ENCODE measurements around the gene ARMC2. TPM values are rescaled to one million over a fixed set of nuclear protein-coding genes. Genes with fewer than 3 reads are reported as not detected.

ARMC2 gene
- total and polyA plus RNA-seq, 2 of the 4 experiments (the other 2 are of a cell fraction), result 0.72 to 3.9 TPM

- no peak overlapping the region for H3K14ac ChIP-seq (replicated peaks; ENCODE audit: low read depth, low read length)
- no peak overlapping the region for H4K8ac ChIP-seq (ENCODE audit: low read depth in 2 of 2, low read length in 2 of 2)
- no peak overlapping the region for H2BK120ac ChIP-seq (ENCODE audit: low read depth, low read length)
- H2BK5ac ChIP-seq (ENCODE audit: low read depth, low read length, poor library complexity, severe bottlenecking), result no peak overlapping the region
- dilution Hi-C loops (cut with HindIII; ENCODE audit: low sequenced_read_pairs, unreplicated experiment) (no loop called here), intact Hi-C loops (cut with micrococcal nuclease) (no loop called here), in situ Hi-C loops (cut with MboI; ENCODE audit: low sequenced_read_pairs) (no loop called here)
- no peaks in the 10 kb centered on the region for H4K20me1 ChIP-seq (ENCODE audit: insufficient read depth, low read length)
- ATAC-seq (ENCODE audit: low read depth), result no peak
- WGBS, 2 experiments (ENCODE audit: extremely low coverage in 2 of 2, insufficient read length in 1 of 2), result no CpG with 5 or more reads among the region's 1 CpG
- H2AK5ac ChIP-seq (ENCODE audit: low read depth, low read length), result no peak overlapping the region
- H3K79me1 ChIP-seq (ENCODE audit: low read depth in 1 of 2, low read length in 2 of 2), result no peaks in the 10 kb centered on the region
- TF ChIP-seq CTCF (conservative IDR thresholded peaks at IDR 0.05; ENCODE audit: low read depth, low read length), result no peak
- no peak for TF ChIP-seq MAZ (IDR thresholded peaks at IDR 0.05; ENCODE audit: borderline replicate concordance, low read depth, low read length)
- no peak for TF ChIP-seq POLR2A (IDR thresholded peaks at IDR 0.05; ENCODE audit: low read depth, low read length)
- no peak for TF ChIP-seq BHLHE40 (IDR thresholded peaks at IDR 0.05; ENCODE audit: low read depth, low read length)
- TF ChIP-seq USF2 (IDR thresholded peaks at IDR 0.05; ENCODE audit: low read depth, low read length), result no peak
- no peak for TF ChIP-seq CEBPB (IDR thresholded peaks at IDR 0.05; ENCODE audit: low read depth, low read length)
- TF ChIP-seq RCOR1 (IDR thresholded peaks at IDR 0.05; ENCODE audit: insufficient replicate concordance, low read length), result no peak
- no peak for TF ChIP-seq RFX5 (IDR thresholded peaks at IDR 0.05; ENCODE audit: low read depth, low read length)
- TF ChIP-seq SMC3 (IDR thresholded peaks at IDR 0.05; ENCODE audit: low read depth, low read length), result no peak
- TF ChIP-seq CHD1 (IDR thresholded peaks at IDR 0.05; ENCODE audit: low read depth, low read length), result no peak
- TF ChIP-seq RAD21 (IDR thresholded peaks at IDR 0.05; ENCODE audit: low read length), result no peak
- no peak for TF ChIP-seq ELK1 (IDR thresholded peaks at IDR 0.05; ENCODE audit: borderline replicate concordance, low read depth, low read length)
- no peak for TF ChIP-seq MXI1 (IDR thresholded peaks at IDR 0.05; ENCODE audit: borderline replicate concordance, low read depth, low read length)
- no peak for TF ChIP-seq NFE2L2 (IDR thresholded peaks at IDR 0.05; ENCODE audit: low read depth, low read length)
- no peak for TF ChIP-seq MAFK (IDR thresholded peaks at IDR 0.05; ENCODE audit: low read depth, low read length)
- no peak overlapping the region for H3K27ac ChIP-seq (ENCODE audit: insufficient read depth, low read length)
- POLR2A ChIA-PET (ENCODE audit: unreplicated experiment), result no interaction called here
- no peaks in the 10 kb centered on the region for H3K27me3 ChIP-seq (ENCODE audit: control insufficient read depth, insufficient read depth, low read length)
- H3K9ac ChIP-seq (ENCODE audit: low read depth, low read length), result no peak overlapping the region
- H3K9me1 ChIP-seq (ENCODE audit: insufficient read depth, low read length), result peaks cover 9% of the 10 kb centered on the region
- H2AK9ac ChIP-seq (replicated peaks; ENCODE audit: low read depth, low read length, poor library complexity), result no peak overlapping the region
- no peaks in the 10 kb centered on the region for H3K36me3 ChIP-seq (ENCODE audit: control insufficient read depth, insufficient read depth, low read length)
- H3K23ac ChIP-seq (ENCODE audit: low read depth, low read length), result no peak overlapping the region
- DNase-seq, result no peak
- H3K4me3 ChIP-seq (ENCODE audit: insufficient read depth, low read depth, low read length), result no peak overlapping the region
- H4K5ac ChIP-seq (ENCODE audit: low read depth, low read length), result no peak overlapping the region
- H3K4ac ChIP-seq (ENCODE audit: low read depth, low read length), result no peak overlapping the region
- peaks cover 12% of the 10 kb centered on the region for H3K4me1 ChIP-seq (ENCODE audit: control insufficient read depth, insufficient read depth, low read length)
- H3K18ac ChIP-seq (ENCODE audit: low read depth, low read length), result no peak overlapping the region
- H2AFZ ChIP-seq (replicated peaks; ENCODE audit: low read length, poor library complexity), result no peak overlapping the region
- H2BK15ac ChIP-seq (ENCODE audit: low read depth, low read length), result no peak overlapping the region
- H3K4me2 ChIP-seq (ENCODE audit: low read depth, low read length), result no peak overlapping the region
- no peaks in the 10 kb centered on the region for H3K9me3 ChIP-seq (ENCODE audit: control insufficient read depth, insufficient read depth, low read length)
- CTCF ChIA-PET, result no interaction called here
- H3K56ac ChIP-seq (ENCODE audit: extremely low read depth, insufficient read depth, low read length), result no peak overlapping the region
- no peak overlapping the region for H2BK20ac ChIP-seq (ENCODE audit: low read depth, low read length)
- BruUV-seq (replicated peaks), result no TSS peak
- no peak overlapping the region for H4K91ac ChIP-seq (ENCODE audit: insufficient read depth, low read depth, low read length)
Measured at GRCh38 chr6:108941281-108941680, 93.1 kb downstream of the ARMC2 start.
